GM23338 (cell line): ENCODE data around the gene PANK4. TPM values are rescaled to one million over a fixed set of nuclear protein-coding genes. Genes with fewer than 3 reads are reported as not detected.

ENCODE experiments used
- ATAC-seq: fragments of 200-7000 bp; cut with Tn5 transposase; 3 replicates; pipeline ENCODE4 v1.9.1; 2020
- DNase-seq: peaks from one replicate; pipeline ENCODE4 v3.0.0-alpha.2; 2015; ENCODE audit warnings: low spot score
- H2AFZ ChIP-seq: fragments of 200-600 bp; sonication (generic); 2 replicates; pipeline ENCODE4 v1.8.0; 2016; ENCODE audit warnings: antibody characterized with exemption, mild to moderate bottlenecking, moderate library complexity
- H3F3A ChIP-seq: fragments of 200-600 bp; sonication (generic); replicated peaks from 2 replicates; pipeline ENCODE4 v1.8.0; 2017; ENCODE audit warnings: antibody characterized with exemption, mixed run types, low read depth
- H3K27ac ChIP-seq: fragments of 200-600 bp; sonication (generic); 2 replicates; pipeline ENCODE4 v1.6.1; 2016; ENCODE audit warnings: low read depth
- H3K27me3 ChIP-seq: fragments of 200-600 bp; sonication (generic); 2 replicates; pipeline ENCODE4 v1.8.0; 2016; ENCODE audit warnings: mild to moderate bottlenecking, mixed run types, moderate library complexity; ENCODE audit not compliant: insufficient read depth
- H3K36me3 ChIP-seq: fragments of 200-600 bp; sonication (generic); 2 replicates; pipeline ENCODE4 v1.8.0; 2016; ENCODE audit warnings: mild to moderate bottlenecking; ENCODE audit not compliant: insufficient read depth
- H3K4me1 ChIP-seq: fragments of 200-600 bp; sonication (generic); 2 replicates; pipeline ENCODE4 v1.8.0; 2016; ENCODE audit warnings: mild to moderate bottlenecking, moderate library complexity; ENCODE audit not compliant: insufficient read depth
- H3K4me2 ChIP-seq: fragments of 200-600 bp; sonication (generic); 2 replicates; pipeline ENCODE4 v1.7.1; 2017; ENCODE audit warnings: mixed run types
- H3K4me3 ChIP-seq: fragments of 200-600 bp; sonication (generic); 2 replicates; pipeline ENCODE4 v1.6.1; 2016; ENCODE audit warnings: mixed run types
- H3K79me2 ChIP-seq: fragments of 200-600 bp; sonication (generic); replicated peaks from 2 replicates; pipeline ENCODE4 v1.8.0; 2017; ENCODE audit warnings: mild to moderate bottlenecking; ENCODE audit not compliant: insufficient read depth
- H3K9me2 ChIP-seq: fragments of 200-600 bp; sonication (generic); 2 replicates; pipeline ENCODE4 v1.8.0; 2017; ENCODE audit not compliant: insufficient read depth
- H4K20me1 ChIP-seq: fragments of 200-600 bp; sonication (generic); replicated peaks from 2 replicates; pipeline ENCODE4 v1.8.0; 2017; ENCODE audit warnings: mild to moderate bottlenecking; ENCODE audit not compliant: insufficient read depth
- H3K27ac Mint-ChIP-seq: 2 replicates; pipeline ENCODE4 v1.8.0; 2020; ENCODE audit warnings: inconsistent platforms, mild to moderate bottlenecking, moderate library complexity, mixed read lengths
- H3K27me3 Mint-ChIP-seq: 3 replicates; pipeline ENCODE4 v1.8.0; 2022; ENCODE audit warnings: low read depth, mild to moderate bottlenecking, moderate library complexity, mixed read lengths, inconsistent platforms; ENCODE audit not compliant: insufficient read depth, poor library complexity
- H3K36me3 Mint-ChIP-seq: 3 replicates; pipeline ENCODE4 v1.8.0; 2021; ENCODE audit warnings: low read depth, mild to moderate bottlenecking, inconsistent platforms, moderate library complexity, mixed read lengths
- H3K4me1 Mint-ChIP-seq: 3 replicates; pipeline ENCODE4 v1.8.0; 2020; ENCODE audit warnings: mild to moderate bottlenecking, inconsistent platforms, mixed read lengths
- H3K4me3 Mint-ChIP-seq: 3 replicates; pipeline ENCODE4 v1.8.0; 2021; ENCODE audit warnings: moderate library complexity, mild to moderate bottlenecking, inconsistent platforms, mixed read lengths
- H3K9me3 Mint-ChIP-seq: 3 replicates; pipeline ENCODE4 v1.8.0; 2020; ENCODE audit warnings: moderate library complexity, mild to moderate bottlenecking, inconsistent platforms, mixed read lengths
- CREB1 ChIP-seq: fragments of 250-450 bp; sonication (Bioruptor Pico); IDR thresholded peaks from 2 replicates; pipeline ENCODE4 v1.5.0; 2020; ENCODE audit warnings: low read depth, mild to moderate bottlenecking, moderate library complexity
- EZH2 ChIP-seq: fragments of 200-600 bp; sonication (generic); IDR thresholded peaks from one replicate; pipeline ENCODE4 v1.8.0; 2017; ENCODE audit warnings: antibody characterized with exemption, mild to moderate bottlenecking, low read depth; ENCODE audit not compliant: unreplicated experiment
- EZH2phosphoT487 ChIP-seq: fragments of 200-600 bp; sonication (generic); IDR thresholded peaks from one replicate; pipeline ENCODE4 v1.8.1; 2018; ENCODE audit warnings: antibody characterized with exemption; ENCODE audit not compliant: unreplicated experiment
- JUNB ChIP-seq: IDR thresholded peaks from one replicate; pipeline ENCODE4 v1.6.1; 2016; ENCODE audit warnings: antibody characterized with exemption; ENCODE audit not compliant: unreplicated experiment
- NANOG ChIP-seq: IDR thresholded peaks from 2 replicates; pipeline ENCODE4 v1.6.1; 2016; ENCODE audit warnings: antibody characterized with exemption, borderline replicate concordance
- POLR2AphosphoS5 ChIP-seq: IDR thresholded peaks from 2 replicates; pipeline ENCODE4 v1.6.1; 2016; ENCODE audit warnings: antibody characterized with exemption, low read depth
- STAT1 ChIP-seq: IDR thresholded peaks from one replicate; pipeline ENCODE4 v1.6.1; 2016; ENCODE audit warnings: antibody characterized with exemption; ENCODE audit not compliant: unreplicated experiment
- ZNF114 ChIP-seq: fragments of 250-450 bp; sonication (Bioruptor Pico); IDR thresholded peaks from 2 replicates; pipeline ENCODE4 v1.5.0; 2020; ENCODE audit warnings: mild to moderate bottlenecking, moderate library complexity
- ZNF331 ChIP-seq: fragments of 250-450 bp; sonication (Bioruptor Pico); IDR thresholded peaks from 2 replicates; pipeline ENCODE4 v1.5.0; 2020; ENCODE audit warnings: low read depth, mild to moderate bottlenecking, moderate library complexity
- polyA plus RNA-seq: library from polyadenylated mRNA; unstranded; fragments of >200 nt; fragmentation: Nextera tagmentation; extraction: Ambion mirVana; gene quantifications from 2 replicates; pipeline ENCODE4 v1.2.1, GENCODE V29; 2016
- total RNA-seq: library from RNA; depleted of rRNA; stranded (reverse); fragments of >200 nt; shearing (Covaris generic); gene quantifications from 2 replicates; pipeline ENCODE4 v1.2.3, GENCODE V29; 2014
- TF ChIP-seq, protein P1 (sequence below): IDR thresholded peaks from 2 replicates; pipeline ENCODE4 v1.6.1; 2016; ENCODE audit warnings: antibody characterized with exemption
- TF ChIP-seq, protein P2 (sequence below): fragments of 250-450 bp; sonication (Bioruptor Pico); IDR thresholded peaks from 2 replicates; pipeline ENCODE4 v1.5.0; 2020; ENCODE audit warnings: mild to moderate bottlenecking, moderate library complexity
- TF ChIP-seq, protein P3 (sequence below): IDR thresholded peaks from one replicate; pipeline ENCODE4 v1.6.1; 2018; ENCODE audit warnings: antibody characterized with exemption; ENCODE audit not compliant: unreplicated experiment
- TF ChIP-seq, protein P4 (sequence below), 2 experiments: fragments of 200-600 bp in 1 of 2; sonication (generic) in 1 of 2; conservative IDR thresholded peaks; 2 replicates each; pipeline versions ENCODE4 v1.5.1 to v1.6.1; 2016 to 2017; ENCODE audit warnings: antibody characterized with exemption in 2 of 2, low read depth in 2 of 2, mild to moderate bottlenecking in 2 of 2, moderate library complexity in 1 of 2

Gene PANK4
- total and polyA plus RNA-seq, 2 experiments from 2014 or later = 25.8 to 43.7 TPM

DNA sequence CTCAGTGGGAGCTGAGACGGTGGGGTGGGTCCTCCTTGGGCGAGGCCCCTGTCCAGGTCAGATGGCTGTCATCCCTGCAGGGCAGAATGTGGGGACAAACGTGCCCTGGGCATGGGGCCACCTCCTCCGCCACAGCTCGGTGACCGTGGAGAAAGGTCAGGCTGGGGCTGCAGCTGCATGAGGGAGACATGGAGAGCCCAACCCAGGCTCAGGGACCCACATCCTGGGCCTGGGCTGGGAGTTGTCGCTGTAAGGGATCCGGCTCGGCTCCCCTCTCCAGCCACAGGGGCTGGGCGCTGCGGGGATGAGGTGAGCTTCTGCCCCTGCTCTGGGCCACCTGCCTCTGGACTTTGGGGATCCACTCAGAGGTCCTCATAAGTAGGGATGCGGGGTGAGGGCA, 50.8 kb downstream of the PANK4 start:
- no peak for TF ChIP-seq POLR2AphosphoS5
- TF ChIP-seq, protein P1, sequence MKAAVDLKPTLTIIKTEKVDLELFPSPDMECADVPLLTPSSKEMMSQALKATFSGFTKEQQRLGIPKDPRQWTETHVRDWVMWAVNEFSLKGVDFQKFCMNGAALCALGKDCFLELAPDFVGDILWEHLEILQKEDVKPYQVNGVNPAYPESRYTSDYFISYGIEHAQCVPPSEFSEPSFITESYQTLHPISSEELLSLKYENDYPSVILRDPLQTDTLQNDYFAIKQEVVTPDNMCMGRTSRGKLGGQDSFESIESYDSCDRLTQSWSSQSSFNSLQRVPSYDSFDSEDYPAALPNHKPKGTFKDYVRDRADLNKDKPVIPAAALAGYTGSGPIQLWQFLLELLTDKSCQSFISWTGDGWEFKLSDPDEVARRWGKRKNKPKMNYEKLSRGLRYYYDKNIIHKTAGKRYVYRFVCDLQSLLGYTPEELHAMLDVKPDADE = no peak
- TF ChIP-seq, protein P2, sequence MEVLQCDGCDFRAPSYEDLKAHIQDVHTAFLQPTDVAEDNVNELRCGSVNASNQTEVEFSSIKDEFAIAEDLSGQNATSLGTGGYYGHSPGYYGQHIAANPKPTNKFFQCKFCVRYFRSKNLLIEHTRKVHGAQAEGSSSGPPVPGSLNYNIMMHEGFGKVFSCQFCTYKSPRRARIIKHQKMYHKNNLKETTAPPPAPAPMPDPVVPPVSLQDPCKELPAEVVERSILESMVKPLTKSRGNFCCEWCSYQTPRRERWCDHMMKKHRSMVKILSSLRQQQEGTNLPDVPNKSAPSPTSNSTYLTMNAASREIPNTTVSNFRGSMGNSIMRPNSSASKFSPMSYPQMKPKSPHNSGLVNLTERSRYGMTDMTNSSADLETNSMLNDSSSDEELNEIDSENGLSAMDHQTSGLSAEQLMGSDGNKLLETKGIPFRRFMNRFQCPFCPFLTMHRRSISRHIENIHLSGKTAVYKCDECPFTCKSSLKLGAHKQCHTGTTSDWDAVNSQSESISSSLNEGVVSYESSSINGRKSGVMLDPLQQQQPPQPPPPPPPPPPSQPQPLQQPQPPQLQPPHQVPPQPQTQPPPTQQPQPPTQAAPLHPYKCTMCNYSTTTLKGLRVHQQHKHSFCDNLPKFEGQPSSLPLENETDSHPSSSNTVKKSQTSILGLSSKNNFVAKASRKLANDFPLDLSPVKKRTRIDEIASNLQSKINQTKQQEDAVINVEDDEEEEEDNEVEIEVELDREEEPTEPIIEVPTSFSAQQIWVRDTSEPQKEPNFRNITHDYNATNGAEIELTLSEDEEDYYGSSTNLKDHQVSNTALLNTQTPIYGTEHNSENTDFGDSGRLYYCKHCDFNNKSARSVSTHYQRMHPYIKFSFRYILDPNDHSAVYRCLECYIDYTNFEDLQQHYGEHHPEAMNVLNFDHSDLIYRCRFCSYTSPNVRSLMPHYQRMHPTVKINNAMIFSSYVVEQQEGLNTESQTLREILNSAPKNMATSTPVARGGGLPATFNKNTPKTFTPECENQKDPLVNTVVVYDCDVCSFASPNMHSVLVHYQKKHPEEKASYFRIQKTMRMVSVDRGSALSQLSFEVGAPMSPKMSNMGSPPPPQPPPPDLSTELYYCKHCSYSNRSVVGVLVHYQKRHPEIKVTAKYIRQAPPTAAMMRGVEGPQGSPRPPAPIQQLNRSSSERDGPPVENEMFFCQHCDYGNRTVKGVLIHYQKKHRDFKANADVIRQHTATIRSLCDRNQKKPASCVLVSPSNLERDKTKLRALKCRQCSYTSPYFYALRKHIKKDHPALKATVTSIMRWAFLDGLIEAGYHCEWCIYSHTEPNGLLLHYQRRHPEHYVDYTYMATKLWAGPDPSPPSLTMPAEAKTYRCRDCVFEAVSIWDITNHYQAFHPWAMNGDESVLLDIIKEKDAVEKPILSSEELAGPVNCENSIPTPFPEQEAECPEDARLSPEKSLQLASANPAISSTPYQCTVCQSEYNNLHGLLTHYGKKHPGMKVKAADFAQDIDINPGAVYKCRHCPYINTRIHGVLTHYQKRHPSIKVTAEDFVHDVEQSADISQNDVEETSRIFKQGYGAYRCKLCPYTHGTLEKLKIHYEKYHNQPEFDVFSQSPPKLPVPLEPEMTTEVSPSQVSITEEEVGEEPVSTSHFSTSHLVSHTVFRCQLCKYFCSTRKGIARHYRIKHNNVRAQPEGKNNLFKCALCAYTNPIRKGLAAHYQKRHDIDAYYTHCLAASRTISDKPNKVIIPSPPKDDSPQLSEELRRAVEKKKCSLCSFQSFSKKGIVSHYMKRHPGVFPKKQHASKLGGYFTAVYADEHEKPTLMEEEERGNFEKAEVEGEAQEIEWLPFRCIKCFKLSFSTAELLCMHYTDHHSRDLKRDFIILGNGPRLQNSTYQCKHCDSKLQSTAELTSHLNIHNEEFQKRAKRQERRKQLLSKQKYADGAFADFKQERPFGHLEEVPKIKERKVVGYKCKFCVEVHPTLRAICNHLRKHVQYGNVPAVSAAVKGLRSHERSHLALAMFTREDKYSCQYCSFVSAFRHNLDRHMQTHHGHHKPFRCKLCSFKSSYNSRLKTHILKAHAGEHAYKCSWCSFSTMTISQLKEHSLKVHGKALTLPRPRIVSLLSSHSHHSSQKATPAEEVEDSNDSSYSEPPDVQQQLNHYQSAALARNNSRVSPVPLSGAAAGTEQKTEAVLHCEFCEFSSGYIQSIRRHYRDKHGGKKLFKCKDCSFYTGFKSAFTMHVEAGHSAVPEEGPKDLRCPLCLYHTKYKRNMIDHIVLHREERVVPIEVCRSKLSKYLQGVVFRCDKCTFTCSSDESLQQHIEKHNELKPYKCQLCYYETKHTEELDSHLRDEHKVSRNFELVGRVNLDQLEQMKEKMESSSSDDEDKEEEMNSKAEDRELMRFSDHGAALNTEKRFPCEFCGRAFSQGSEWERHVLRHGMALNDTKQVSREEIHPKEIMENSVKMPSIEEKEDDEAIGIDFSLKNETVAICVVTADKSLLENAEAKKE (CRISPR knock-in tag) = no peak
- TF ChIP-seq STAT1 = no peak
- TF ChIP-seq, protein P3, sequence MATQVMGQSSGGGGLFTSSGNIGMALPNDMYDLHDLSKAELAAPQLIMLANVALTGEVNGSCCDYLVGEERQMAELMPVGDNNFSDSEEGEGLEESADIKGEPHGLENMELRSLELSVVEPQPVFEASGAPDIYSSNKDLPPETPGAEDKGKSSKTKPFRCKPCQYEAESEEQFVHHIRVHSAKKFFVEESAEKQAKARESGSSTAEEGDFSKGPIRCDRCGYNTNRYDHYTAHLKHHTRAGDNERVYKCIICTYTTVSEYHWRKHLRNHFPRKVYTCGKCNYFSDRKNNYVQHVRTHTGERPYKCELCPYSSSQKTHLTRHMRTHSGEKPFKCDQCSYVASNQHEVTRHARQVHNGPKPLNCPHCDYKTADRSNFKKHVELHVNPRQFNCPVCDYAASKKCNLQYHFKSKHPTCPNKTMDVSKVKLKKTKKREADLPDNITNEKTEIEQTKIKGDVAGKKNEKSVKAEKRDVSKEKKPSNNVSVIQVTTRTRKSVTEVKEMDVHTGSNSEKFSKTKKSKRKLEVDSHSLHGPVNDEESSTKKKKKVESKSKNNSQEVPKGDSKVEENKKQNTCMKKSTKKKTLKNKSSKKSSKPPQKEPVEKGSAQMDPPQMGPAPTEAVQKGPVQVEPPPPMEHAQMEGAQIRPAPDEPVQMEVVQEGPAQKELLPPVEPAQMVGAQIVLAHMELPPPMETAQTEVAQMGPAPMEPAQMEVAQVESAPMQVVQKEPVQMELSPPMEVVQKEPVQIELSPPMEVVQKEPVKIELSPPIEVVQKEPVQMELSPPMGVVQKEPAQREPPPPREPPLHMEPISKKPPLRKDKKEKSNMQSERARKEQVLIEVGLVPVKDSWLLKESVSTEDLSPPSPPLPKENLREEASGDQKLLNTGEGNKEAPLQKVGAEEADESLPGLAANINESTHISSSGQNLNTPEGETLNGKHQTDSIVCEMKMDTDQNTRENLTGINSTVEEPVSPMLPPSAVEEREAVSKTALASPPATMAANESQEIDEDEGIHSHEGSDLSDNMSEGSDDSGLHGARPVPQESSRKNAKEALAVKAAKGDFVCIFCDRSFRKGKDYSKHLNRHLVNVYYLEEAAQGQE = no peak
- no peak for TF ChIP-seq EZH2phosphoT487
- TF ChIP-seq ZNF331 = no peak
- TF ChIP-seq, protein P4, sequence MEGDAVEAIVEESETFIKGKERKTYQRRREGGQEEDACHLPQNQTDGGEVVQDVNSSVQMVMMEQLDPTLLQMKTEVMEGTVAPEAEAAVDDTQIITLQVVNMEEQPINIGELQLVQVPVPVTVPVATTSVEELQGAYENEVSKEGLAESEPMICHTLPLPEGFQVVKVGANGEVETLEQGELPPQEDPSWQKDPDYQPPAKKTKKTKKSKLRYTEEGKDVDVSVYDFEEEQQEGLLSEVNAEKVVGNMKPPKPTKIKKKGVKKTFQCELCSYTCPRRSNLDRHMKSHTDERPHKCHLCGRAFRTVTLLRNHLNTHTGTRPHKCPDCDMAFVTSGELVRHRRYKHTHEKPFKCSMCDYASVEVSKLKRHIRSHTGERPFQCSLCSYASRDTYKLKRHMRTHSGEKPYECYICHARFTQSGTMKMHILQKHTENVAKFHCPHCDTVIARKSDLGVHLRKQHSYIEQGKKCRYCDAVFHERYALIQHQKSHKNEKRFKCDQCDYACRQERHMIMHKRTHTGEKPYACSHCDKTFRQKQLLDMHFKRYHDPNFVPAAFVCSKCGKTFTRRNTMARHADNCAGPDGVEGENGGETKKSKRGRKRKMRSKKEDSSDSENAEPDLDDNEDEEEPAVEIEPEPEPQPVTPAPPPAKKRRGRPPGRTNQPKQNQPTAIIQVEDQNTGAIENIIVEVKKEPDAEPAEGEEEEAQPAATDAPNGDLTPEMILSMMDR (conservative IDR thresholded peaks at IDR 0.05; ENCODE audit: low read depth in 2 of 2) = no peak
- no peak for TF ChIP-seq ZNF114 (CRISPR knock-in tag)
- TF ChIP-seq JUNB = no peak
- no peak for TF ChIP-seq EZH2
- TF ChIP-seq CREB1 (CRISPR knock-in tag) = no peak
- no peak for TF ChIP-seq NANOG
- no peaks in the 10 kb centered on the region for H3K4me1 Mint-ChIP-seq
- no peak overlapping the region for H3K27ac Mint-ChIP-seq
- Histone ChIP-seq H3K4me3 (no peak overlapping the region), H2AFZ (no peak overlapping the region), H3F3A (no peaks in the 10 kb centered on the region), H3K9me2 (no peaks in the 10 kb centered on the region), H3K4me2 (no peak overlapping the region), H4K20me1 (no peaks in the 10 kb centered on the region), H3K36me3 (no peaks in the 10 kb centered on the region), H3K27me3 (no peaks in the 10 kb centered on the region), H3K4me1 (no peaks in the 10 kb centered on the region), H3K79me2 (no peaks in the 10 kb centered on the region), H3K27ac (no peak overlapping the region)
- H3K9me3 Mint-ChIP-seq = no peaks in the 10 kb centered on the region
- ATAC-seq (no peak), DNase-seq (no peak)
- H3K4me3 Mint-ChIP-seq = no peak overlapping the region
- H3K27me3 Mint-ChIP-seq = peaks cover 1% of the 10 kb centered on the region
- H3K36me3 Mint-ChIP-seq = no peaks in the 10 kb centered on the region
